T-helper 22 cell (primary cell): ENCODE measurements around the gene ARHGAP26.
"Not testable (repeated sequence)": the region's sequence is repeated elsewhere in the genome, so short reads cannot be mapped to it uniquely, and the experiment has no call there.

Experiments used
- DNase-seq: peaks from one replicate; pipeline ENCODE4 v3.0.0-alpha.2; 2020; ENCODE audit warnings: low read depth

Gene ARHGAP26

GRCh38 chr5:142961440-142962173 is 191.4 kb downstream of the ARHGAP26 start:
- no peak for DNase-seq

- DNase-seq = no peak
Measured at GRCh38 chr5:142962174-142962533, 192.0 kb downstream of the ARHGAP26 start.

DNA sequence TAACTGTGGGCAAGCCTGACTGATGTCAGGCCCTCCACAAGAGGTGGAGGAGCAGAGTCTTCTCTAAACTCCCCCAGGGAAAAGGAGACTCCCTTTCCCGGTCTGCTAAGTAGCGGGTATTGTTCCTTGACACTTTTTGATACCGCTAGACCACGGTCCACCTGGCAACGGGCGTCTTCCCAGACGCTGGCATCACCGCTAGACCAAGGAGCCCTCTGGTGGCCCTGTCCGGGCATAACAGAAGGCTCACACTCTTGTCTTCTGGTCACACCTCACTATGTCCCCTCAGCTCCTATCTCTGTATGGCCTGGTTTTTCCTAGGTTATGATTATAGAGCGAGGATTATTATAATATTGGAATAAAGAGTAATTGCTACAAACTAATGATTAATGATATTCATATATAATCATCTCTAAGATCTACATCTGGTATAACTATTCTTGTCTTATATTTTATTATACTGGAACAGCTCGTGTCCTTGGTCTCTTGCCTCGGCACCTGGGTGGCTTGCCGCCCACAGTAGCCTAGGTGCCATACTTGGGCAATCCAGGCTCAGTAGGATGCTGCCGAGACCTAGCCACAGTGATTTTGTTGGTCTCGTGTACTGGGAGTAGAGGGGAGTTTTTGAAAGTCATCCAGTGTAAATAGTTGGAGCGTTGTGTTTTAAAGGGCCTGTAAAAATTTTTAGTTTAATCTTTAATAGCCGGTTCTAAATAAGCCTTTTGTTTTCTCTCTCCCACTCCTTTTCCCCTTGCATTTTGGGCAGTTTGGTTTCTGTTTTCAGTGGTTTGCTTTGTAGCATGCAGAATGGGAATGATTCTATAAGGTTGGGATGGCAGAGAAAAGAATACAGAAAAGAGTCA is 195.3 kb downstream of the ARHGAP26 start:
- not testable (repeated sequence) for DNase-seq

DNA sequence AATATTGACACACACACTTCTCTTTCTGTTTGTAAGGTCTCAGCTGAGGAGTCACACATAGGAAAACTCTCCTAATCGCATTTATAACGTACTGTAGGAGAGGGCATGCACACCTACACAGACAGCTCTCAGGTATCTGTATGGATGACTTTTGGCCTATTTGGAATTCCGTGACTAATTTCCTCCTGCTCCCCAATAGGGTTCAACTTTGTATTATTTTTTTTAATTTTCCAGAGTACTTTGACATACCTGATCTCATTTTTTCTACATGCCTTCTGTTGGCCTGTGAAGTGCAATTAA is 195.9 kb downstream of the ARHGAP26 start:
- DNase-seq = no peak

GRCh38 chr5:142969186-142969585 is 199.0 kb downstream of the ARHGAP26 start:
- DNase-seq = no peak

GRCh38 chr5:142969624-142970439 is 199.7 kb downstream of the ARHGAP26 start:
- DNase-seq = no peak

- DNase-seq = no peak
Measured at GRCh38 chr5:142970440-142971030, 200.4 kb downstream of the ARHGAP26 start.

DNA sequence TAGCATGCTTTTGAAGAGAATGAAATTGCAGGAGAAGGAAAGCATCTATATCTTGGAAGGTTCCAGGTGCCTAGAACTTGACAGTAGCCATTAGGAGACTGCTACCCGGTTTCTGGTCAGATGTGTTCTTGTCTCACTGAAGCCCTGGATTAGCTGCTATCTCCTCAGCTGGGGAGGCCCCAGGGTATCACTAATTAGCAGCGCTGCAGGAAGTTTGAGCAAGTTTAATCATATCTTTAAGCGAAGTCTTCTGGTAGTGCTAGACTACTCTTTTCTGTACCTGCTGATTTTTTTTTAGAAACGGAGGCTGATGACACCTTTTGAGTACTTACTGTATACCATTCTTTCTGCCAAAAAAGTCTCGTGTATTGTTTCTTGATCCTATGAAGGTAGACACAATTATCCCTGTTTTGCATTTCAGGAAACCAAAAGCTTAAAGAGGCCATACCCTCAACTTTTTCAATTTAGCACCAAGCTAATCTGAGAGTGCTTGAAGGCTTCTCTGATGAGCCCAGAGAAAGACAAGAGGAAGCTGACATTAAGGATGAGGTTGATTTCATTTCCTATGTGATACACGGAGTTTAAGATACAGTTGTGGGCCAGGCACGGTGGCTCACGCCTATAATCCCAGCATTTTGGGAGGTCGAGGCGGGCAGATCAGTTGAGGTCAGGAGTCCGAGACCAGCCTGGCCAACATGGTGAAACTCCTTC is 201.3 kb downstream of the ARHGAP26 start:
- no peak for DNase-seq

- no peak for DNase-seq
Measured at GRCh38 chr5:142972064-142972570, 201.9 kb downstream of the ARHGAP26 start.

- DNase-seq = no peak
Measured at GRCh38 chr5:142973932-142974331, 203.8 kb downstream of the ARHGAP26 start.

GRCh38 chr5:142974409-142974808 is 204.2 kb downstream of the ARHGAP26 start:
- no peak for DNase-seq

- DNase-seq = no peak
Measured at GRCh38 chr5:142976861-142977260, 206.7 kb downstream of the ARHGAP26 start.

DNA sequence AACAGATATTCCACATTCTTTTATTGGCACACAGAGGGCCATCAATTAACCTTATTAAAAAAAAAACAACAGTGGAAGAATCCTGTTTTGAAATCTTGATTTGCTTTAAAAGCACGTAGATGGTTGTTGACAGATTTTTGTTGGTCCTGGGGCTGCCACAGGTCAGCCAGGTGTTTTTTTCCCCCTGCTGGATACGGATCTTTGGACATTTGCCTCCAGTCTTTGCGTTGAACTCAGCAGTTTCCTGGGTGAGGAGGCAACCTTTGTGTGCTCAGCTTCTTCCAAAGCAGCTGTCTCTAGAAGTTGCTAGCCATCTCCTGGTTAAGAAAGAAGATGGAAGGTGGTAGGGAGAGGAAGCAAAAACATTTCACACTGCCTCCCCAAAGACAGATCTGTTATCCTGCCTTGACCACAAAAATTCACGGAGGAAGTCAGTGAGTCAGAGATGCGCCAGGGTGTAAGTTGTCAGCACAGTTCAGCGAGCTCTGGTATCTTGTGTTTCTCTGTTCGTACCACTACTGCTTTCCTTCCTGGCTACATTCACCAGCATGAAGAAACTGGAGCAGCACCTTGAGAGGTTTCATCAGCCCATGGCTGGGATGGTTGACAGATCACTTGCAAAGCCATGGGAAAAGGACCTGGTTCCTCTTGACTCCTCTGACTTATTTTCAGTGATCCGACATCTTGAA is 207.3 kb downstream of the ARHGAP26 start:
- DNase-seq = peak; percentile 49

DNA sequence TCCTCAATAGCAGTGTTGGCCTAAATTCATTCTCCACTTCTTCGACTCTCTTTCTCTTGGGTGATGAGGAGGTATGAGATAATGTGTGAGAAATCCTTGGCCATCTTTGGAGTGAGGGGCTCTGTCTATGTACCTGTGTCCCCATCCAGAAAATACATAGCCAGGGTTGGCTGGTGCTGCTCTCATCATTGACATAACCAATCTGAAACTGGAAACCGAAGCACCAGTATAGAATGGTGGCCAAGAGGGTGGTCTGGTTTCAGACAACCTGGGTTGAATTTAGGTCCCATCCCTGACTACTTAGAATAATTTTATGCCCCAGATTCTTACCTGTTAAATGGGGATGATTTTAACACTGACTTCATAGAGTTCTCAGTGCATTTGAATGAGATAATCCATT is 208.1 kb downstream of the ARHGAP26 start:
- DNase-seq = no peak

DNA sequence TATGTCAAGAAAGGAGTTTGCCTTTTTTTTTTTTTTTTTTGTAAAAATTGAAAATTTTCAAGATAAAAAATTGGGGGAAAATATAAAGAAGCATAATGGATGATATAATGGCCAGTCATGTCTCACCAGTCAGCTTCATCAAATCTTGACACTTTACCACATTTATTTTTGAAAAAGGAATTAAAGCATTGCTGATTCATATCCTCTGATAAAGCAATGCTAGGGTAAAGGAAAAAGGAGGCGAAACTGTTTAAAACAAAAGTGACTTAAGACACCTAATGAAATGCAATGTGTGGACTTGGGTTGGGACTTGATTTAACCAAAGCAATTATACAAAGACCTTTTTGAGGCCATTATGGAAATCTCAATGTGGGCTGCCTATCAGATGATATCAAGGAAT is 208.5 kb downstream of the ARHGAP26 start:
- DNase-seq = no peak

- DNase-seq = no peak
Measured at GRCh38 chr5:142979636-142980035, 209.5 kb downstream of the ARHGAP26 start.

GRCh38 chr5:142981475-142981874 is 211.3 kb downstream of the ARHGAP26 start:
- no peak for DNase-seq

DNA sequence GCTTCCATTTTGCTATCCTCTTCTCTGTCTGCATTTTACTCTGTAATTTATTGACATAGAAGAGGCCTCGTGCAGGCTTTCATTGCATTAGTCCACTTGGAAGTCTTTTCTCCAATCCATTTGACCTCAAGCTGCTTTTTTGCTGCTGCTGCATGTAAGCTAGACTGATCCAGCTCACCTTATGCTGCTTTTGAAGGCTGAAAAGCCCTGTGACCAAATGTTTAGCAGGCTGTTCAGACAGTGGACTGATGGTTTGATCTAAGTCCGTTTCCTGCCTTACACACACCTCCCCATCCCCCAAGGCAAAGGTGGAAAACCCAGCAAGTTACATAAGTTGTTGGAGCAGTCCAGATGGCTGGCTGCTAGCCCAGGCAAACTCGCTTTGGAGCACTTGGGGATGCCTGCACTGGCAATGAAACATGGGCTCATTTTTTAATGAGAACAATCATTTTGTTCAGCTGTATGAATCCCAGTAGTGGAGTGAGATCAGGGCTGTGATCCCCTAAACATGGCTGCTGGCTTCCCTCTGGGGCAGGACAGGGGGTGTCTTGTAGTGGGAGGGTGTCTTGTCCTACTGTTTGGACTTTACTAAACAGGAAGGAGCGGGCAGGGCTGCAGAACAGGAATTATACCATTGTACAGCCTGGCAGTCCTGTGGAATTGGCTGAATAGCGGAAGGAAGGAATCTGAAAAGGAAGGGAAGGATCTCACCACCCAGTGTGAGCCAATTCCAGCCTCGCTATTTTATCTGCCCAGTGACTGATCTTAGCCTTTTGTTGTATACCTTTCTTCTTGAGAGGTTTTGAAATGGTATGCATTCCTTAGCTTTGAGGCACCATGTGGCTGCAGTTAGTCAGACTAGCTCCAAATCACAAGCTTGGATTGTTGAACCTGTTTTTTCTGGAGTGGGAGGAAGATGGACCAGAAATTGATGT is 212.0 kb downstream of the ARHGAP26 start:
- DNase-seq = no peak

DNA sequence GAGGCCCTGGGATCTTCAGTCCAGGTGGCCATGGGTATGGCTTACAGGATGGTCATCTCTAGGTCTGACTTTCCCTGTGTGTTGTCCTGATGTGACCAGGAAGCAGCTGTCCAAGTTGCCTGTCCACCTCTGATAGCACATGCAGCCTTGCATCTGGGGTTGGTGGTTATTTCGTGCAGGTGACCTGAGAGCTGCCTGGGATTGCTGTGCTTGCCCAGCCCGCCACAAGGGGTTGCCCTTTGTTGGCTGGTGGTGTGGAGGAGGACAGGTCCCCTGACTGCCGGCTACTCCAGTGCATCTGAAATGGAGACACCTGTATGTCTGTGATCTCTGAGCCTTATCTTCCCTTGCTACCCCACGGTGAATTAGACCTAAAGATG is 212.6 kb downstream of the ARHGAP26 start:
- DNase-seq = no peak

DNA sequence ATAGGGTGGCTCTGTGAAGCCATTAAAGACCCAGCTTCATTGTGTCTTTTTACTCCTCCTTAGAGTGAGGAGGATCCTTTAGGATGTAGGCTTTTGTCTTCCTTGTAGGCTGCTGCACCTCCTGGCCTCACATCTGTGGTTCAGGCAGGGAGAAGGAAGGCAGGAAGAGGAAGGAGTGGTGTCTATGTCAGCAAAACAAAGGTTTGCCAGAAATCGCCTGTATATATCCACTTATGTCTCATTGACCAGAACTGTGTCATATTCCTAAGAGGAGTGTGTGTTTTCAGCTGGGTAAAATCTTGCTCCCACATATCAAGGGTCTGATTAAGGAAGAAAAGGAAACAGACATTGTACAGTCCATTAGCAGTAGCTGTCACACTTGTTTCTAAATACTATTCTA is 213.8 kb downstream of the ARHGAP26 start:
- DNase-seq = no peak
